ENCODE results near the gene PLA2G2D.

The PLA2G2D gene

GRCh38 chr1:20119347-20119746 is at the start of gene PLA2G2D:
Gene PLA2G2D (minus strand): TSS chr1:20119536. CDS start chr1:20119498, 38 bp downstream.
- no peak within 1 kb of the TSS for H3K4me3 ChIP-seq (ENCODE audit: low read length)
- no peaks in the 10 kb centered on the region for H3K27me3 ChIP-seq (ENCODE audit: control insufficient read depth, insufficient read depth, low read length)
- no peak for DNase-seq (ENCODE audit: low read depth, low spot score)
- no peaks in the 10 kb centered on the region for H3K36me3 ChIP-seq (ENCODE audit: control insufficient read depth, insufficient read depth, low read length)
- no CpG with 5 or more reads among the region's 2 CpGs for WGBS (ENCODE audit: insufficient coverage, insufficient read length)
- no peaks in the 10 kb centered on the region for H3K9me3 ChIP-seq (ENCODE audit: control insufficient read depth, insufficient read depth, low read length)
- H3K4me1 ChIP-seq (ENCODE audit: control insufficient read depth, insufficient read depth, low read length) = no peaks in the 10 kb centered on the region
- H3K27ac ChIP-seq (ENCODE audit: low read length) = no peak within 1 kb of the TSS

- Histone ChIP-seq H3K27me3 (ENCODE audit: control insufficient read depth, insufficient read depth, low read length) (no peaks in the 10 kb centered on the region), H3K4me3 (ENCODE audit: low read length) (no peak overlapping the region), H3K27ac (ENCODE audit: low read length) (no peak overlapping the region), H3K9me3 (ENCODE audit: control insufficient read depth, insufficient read depth, low read length) (no peaks in the 10 kb centered on the region), H3K4me1 (ENCODE audit: control insufficient read depth, insufficient read depth, low read length) (0 out of 2 replicates have a peak, but pooled peaks cover 1% of the 10 kb centered on the region), H3K36me3 (ENCODE audit: control insufficient read depth, insufficient read depth, low read length) (no peaks in the 10 kb centered on the region)
- no peak for DNase-seq (ENCODE audit: low read depth, low spot score)
- no CpG with 5 or more reads among the region's 9 CpGs for WGBS (ENCODE audit: insufficient coverage, insufficient read length)
Measured at GRCh38 chr1:20168564-20169491, 49.5 kb upstream of the PLA2G2D start.

- WGBS (ENCODE audit: insufficient coverage, insufficient read length) = no CpG with 5 or more reads among the region's 8 CpGs
- Histone ChIP-seq H3K27me3 (ENCODE audit: control insufficient read depth, insufficient read depth, low read length) (no peaks in the 10 kb centered on the region), H3K27ac (ENCODE audit: low read length) (no peak overlapping the region), H3K4me3 (ENCODE audit: low read length) (no peak overlapping the region), H3K9me3 (ENCODE audit: control insufficient read depth, insufficient read depth, low read length) (no peaks in the 10 kb centered on the region), H3K36me3 (ENCODE audit: control insufficient read depth, insufficient read depth, low read length) (no peaks in the 10 kb centered on the region), H3K4me1 (ENCODE audit: control insufficient read depth, insufficient read depth, low read length) (0 out of 2 replicates have a peak, but pooled peaks cover 1% of the 10 kb centered on the region)
- DNase-seq (ENCODE audit: low read depth, low spot score) = no peak
Measured at GRCh38 chr1:20167126-20167525, 47.8 kb upstream of the PLA2G2D start.

- no peak overlapping the region for H3K27ac ChIP-seq (ENCODE audit: low read length)
- DNase-seq (ENCODE audit: low read depth, low spot score) = no peak
- 0 out of 2 replicates have a peak, but pooled peaks cover 1% of the 10 kb centered on the region for H3K4me1 ChIP-seq (ENCODE audit: control insufficient read depth, insufficient read depth, low read length)
- no peaks in the 10 kb centered on the region for H3K27me3 ChIP-seq (ENCODE audit: control insufficient read depth, insufficient read depth, low read length)
- H3K4me3 ChIP-seq (ENCODE audit: low read length) = no peak overlapping the region
- no peaks in the 10 kb centered on the region for H3K9me3 ChIP-seq (ENCODE audit: control insufficient read depth, insufficient read depth, low read length)
- H3K36me3 ChIP-seq (ENCODE audit: control insufficient read depth, insufficient read depth, low read length) = no peaks in the 10 kb centered on the region
- WGBS (ENCODE audit: insufficient coverage, insufficient read length) = no CpG with 5 or more reads among the region's 17 CpGs
Measured at GRCh38 chr1:20166051-20166450, 46.7 kb upstream of the PLA2G2D start.

- no peaks in the 10 kb centered on the region for H3K27me3 ChIP-seq (ENCODE audit: control insufficient read depth, insufficient read depth, low read length)
- WGBS (ENCODE audit: insufficient coverage, insufficient read length) = no CpG with 5 or more reads among the region's 16 CpGs
- H3K36me3 ChIP-seq (ENCODE audit: control insufficient read depth, insufficient read depth, low read length) = no peaks in the 10 kb centered on the region
- 0 out of 2 replicates have a peak, but pooled peaks cover 1% of the 10 kb centered on the region for H3K4me1 ChIP-seq (ENCODE audit: control insufficient read depth, insufficient read depth, low read length)
- 0 out of 2 replicates have a peak, but pooled peaks cover 2% of the 10 kb centered on the region for H3K9me3 ChIP-seq (ENCODE audit: control insufficient read depth, insufficient read depth, low read length)
- DNase-seq (ENCODE audit: low read depth, low spot score) = no peak
- no peak overlapping the region for H3K27ac ChIP-seq (ENCODE audit: low read length)
- no peak overlapping the region for H3K4me3 ChIP-seq (ENCODE audit: low read length)
Measured at GRCh38 chr1:20165522-20165951, 46.2 kb upstream of the PLA2G2D start.

GRCh38 chr1:20164694-20165202 is 45.4 kb upstream of the PLA2G2D start:
- no peak for DNase-seq (ENCODE audit: low read depth, low spot score)
- Histone ChIP-seq H3K36me3 (ENCODE audit: control insufficient read depth, insufficient read depth, low read length) (no peaks in the 10 kb centered on the region), H3K4me3 (ENCODE audit: low read length) (no peak overlapping the region), H3K9me3 (ENCODE audit: control insufficient read depth, insufficient read depth, low read length) (0 out of 2 replicates have a peak, but pooled peaks cover 2% of the 10 kb centered on the region), H3K4me1 (ENCODE audit: control insufficient read depth, insufficient read depth, low read length) (0 out of 2 replicates have a peak, but pooled peaks cover 1% of the 10 kb centered on the region), H3K27me3 (ENCODE audit: control insufficient read depth, insufficient read depth, low read length) (no peaks in the 10 kb centered on the region), H3K27ac (ENCODE audit: low read length) (no peak overlapping the region)
- no CpG with 5 or more reads among the region's 15 CpGs for WGBS (ENCODE audit: insufficient coverage, insufficient read length)

GRCh38 chr1:20160034-20160433 is 40.7 kb upstream of the PLA2G2D start:
- Histone ChIP-seq H3K9me3 (ENCODE audit: control insufficient read depth, insufficient read depth, low read length) (0 out of 2 replicates have a peak, but pooled peaks cover 2% of the 10 kb centered on the region), H3K27me3 (ENCODE audit: control insufficient read depth, insufficient read depth, low read length) (no peaks in the 10 kb centered on the region), H3K4me1 (ENCODE audit: control insufficient read depth, insufficient read depth, low read length) (no peaks in the 10 kb centered on the region), H3K27ac (ENCODE audit: low read length) (no peak overlapping the region), H3K36me3 (ENCODE audit: control insufficient read depth, insufficient read depth, low read length) (no peaks in the 10 kb centered on the region), H3K4me3 (ENCODE audit: low read length) (no peak overlapping the region)
- WGBS (ENCODE audit: insufficient coverage, insufficient read length) = no CpG with 5 or more reads among the region's 1 CpG
- no peak for DNase-seq (ENCODE audit: low read depth, low spot score)

- no CpG with 5 or more reads among the region's 7 CpGs for WGBS (ENCODE audit: insufficient coverage, insufficient read length)
- no peak for DNase-seq (ENCODE audit: low read depth, low spot score)
- 0 out of 2 replicates have a peak, but pooled peaks cover 2% of the 10 kb centered on the region for H3K9me3 ChIP-seq (ENCODE audit: control insufficient read depth, insufficient read depth, low read length)
Measured at GRCh38 chr1:20158358-20159070, 39.2 kb upstream of the PLA2G2D start.

GRCh38 chr1:20154301-20154831 is 35.0 kb upstream of the PLA2G2D start:
- Histone ChIP-seq H3K9me3 (ENCODE audit: control insufficient read depth, insufficient read depth, low read length) (no peaks in the 10 kb centered on the region), H3K4me3 (ENCODE audit: low read length) (no peak overlapping the region), H3K27me3 (ENCODE audit: control insufficient read depth, insufficient read depth, low read length) (no peaks in the 10 kb centered on the region), H3K27ac (ENCODE audit: low read length) (no peak overlapping the region), H3K36me3 (ENCODE audit: control insufficient read depth, insufficient read depth, low read length) (no peaks in the 10 kb centered on the region), H3K4me1 (ENCODE audit: control insufficient read depth, insufficient read depth, low read length) (peaks cover 7% of the 10 kb centered on the region)
- no CpG with 5 or more reads among the region's 18 CpGs for WGBS (ENCODE audit: insufficient coverage, insufficient read length)
- no peak for DNase-seq (ENCODE audit: low read depth, low spot score)

More at GRCh38 chr1:20158358-20159070, 39.2 kb upstream of the PLA2G2D start:
- Histone ChIP-seq H3K27ac (ENCODE audit: low read length) (no peak overlapping the region), H3K4me1 (ENCODE audit: control insufficient read depth, insufficient read depth, low read length) (no peaks in the 10 kb centered on the region), H3K36me3 (ENCODE audit: control insufficient read depth, insufficient read depth, low read length) (no peaks in the 10 kb centered on the region), H3K4me3 (ENCODE audit: low read length) (no peak overlapping the region), H3K27me3 (ENCODE audit: control insufficient read depth, insufficient read depth, low read length) (no peaks in the 10 kb centered on the region)

- H3K9me3 ChIP-seq (ENCODE audit: control insufficient read depth, insufficient read depth, low read length) = no peaks in the 10 kb centered on the region
- H3K27me3 ChIP-seq (ENCODE audit: control insufficient read depth, insufficient read depth, low read length) = no peaks in the 10 kb centered on the region
- no peak overlapping the region for H3K27ac ChIP-seq (ENCODE audit: low read length)
- no peak overlapping the region for H3K4me3 ChIP-seq (ENCODE audit: low read length)
- WGBS (ENCODE audit: insufficient coverage, insufficient read length) = no CpG with 5 or more reads among the region's 6 CpGs
- peaks cover 7% of the 10 kb centered on the region for H3K4me1 ChIP-seq (ENCODE audit: control insufficient read depth, insufficient read depth, low read length)
- H3K36me3 ChIP-seq (ENCODE audit: control insufficient read depth, insufficient read depth, low read length) = no peaks in the 10 kb centered on the region
- no peak for DNase-seq (ENCODE audit: low read depth, low spot score)
Measured at GRCh38 chr1:20153000-20153418, 33.7 kb upstream of the PLA2G2D start.

All from iPS DF 6.9 (cell line).